Astrocyte (in vitro differentiated cells and primary cell): Measurements from ENCODE around the gene CTSE.

Source experiments
- EZH2 ChIP-seq: IDR thresholded peaks from 2 replicates; pipeline ENCODE4 v1.6.1; 2012; ENCODE audit warnings: mild to moderate bottlenecking, low read length, inconsistent platforms; ENCODE audit not compliant: insufficient read depth
- TF ChIP-seq, protein P1 (sequence below): IDR thresholded peaks from 2 replicates; pipeline ENCODE4 v1.5.1; 2011; ENCODE audit warnings: low read depth, mild to moderate bottlenecking, inconsistent platforms, low read length, moderate library complexity; ENCODE audit not compliant: insufficient read depth

DNA sequence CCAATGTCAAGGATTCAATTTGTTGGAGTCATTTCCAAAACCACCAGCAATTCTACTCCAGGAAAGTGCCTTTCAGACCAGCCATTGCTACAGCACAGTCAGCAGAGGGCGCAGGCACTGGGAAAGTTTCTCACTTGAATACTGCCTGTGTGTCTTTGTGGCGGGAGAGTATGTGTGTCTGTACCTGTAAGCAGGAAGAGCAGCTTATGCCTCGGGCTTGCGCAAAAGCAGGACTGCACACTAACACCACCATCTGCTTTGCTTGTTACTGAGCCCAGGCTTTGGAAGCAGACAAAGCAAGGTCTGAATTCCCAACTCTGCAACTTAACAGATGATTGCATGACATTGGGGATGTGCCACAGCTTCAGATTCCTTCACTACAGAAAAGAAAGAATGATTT is 7.0 kb upstream of the CTSE start:
- TF ChIP-seq, protein P1, sequence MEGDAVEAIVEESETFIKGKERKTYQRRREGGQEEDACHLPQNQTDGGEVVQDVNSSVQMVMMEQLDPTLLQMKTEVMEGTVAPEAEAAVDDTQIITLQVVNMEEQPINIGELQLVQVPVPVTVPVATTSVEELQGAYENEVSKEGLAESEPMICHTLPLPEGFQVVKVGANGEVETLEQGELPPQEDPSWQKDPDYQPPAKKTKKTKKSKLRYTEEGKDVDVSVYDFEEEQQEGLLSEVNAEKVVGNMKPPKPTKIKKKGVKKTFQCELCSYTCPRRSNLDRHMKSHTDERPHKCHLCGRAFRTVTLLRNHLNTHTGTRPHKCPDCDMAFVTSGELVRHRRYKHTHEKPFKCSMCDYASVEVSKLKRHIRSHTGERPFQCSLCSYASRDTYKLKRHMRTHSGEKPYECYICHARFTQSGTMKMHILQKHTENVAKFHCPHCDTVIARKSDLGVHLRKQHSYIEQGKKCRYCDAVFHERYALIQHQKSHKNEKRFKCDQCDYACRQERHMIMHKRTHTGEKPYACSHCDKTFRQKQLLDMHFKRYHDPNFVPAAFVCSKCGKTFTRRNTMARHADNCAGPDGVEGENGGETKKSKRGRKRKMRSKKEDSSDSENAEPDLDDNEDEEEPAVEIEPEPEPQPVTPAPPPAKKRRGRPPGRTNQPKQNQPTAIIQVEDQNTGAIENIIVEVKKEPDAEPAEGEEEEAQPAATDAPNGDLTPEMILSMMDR: peak; percentile 96
- TF ChIP-seq EZH2: no peak
